ENCODE data around the gene NECAB3.

The NECAB3 gene

GRCh38 chr20:33657704-33658095, 16.5 kb downstream of the NECAB3 start:
- Histone ChIP-seq H3K4me2 (ENCODE audit: low read length) (no peak overlapping the region), H4K20me1 (ENCODE audit: insufficient read depth, low read length) (no peaks in the 10 kb centered on the region), H3K36me3 (ENCODE audit: insufficient read depth, low read length) (peaks cover 66% of the 10 kb centered on the region), H3K4me3 (ENCODE audit: low read depth, low read length, poor library complexity, severe bottlenecking) (no peak overlapping the region), H3K27ac (ENCODE audit: low read depth, low read length, poor library complexity, severe bottlenecking) (no peak overlapping the region), H3K9me2 (ENCODE audit: low read depth, low read length) (no peaks in the 10 kb centered on the region), H3F3A (ENCODE audit: insufficient read depth, low read length) (no peaks in the 10 kb centered on the region), H3K4me1 (ENCODE audit: insufficient read depth, low read length, severe bottlenecking) (peaks cover 34% of the 10 kb centered on the region), H3K27me3 (ENCODE audit: insufficient read depth, low read length) (no peaks in the 10 kb centered on the region), H3K9me3 (ENCODE audit: low read length) (no peaks in the 10 kb centered on the region), H2AFZ (ENCODE audit: low read length) (no peak overlapping the region), H3K79me2 (ENCODE audit: insufficient read depth, low read length) (no peaks in the 10 kb centered on the region), H3K9ac (ENCODE audit: low read length) (no peak overlapping the region)
- TF ChIP-seq CTCF (IDR thresholded peaks at IDR 0.05; ENCODE audit: low read length): no peak
- no peak for TF ChIP-seq EZH2 (IDR thresholded peaks at IDR 0.05; ENCODE audit: borderline replicate concordance, low read length)

GRCh38 chr20:33656783-33657703, 17.2 kb downstream of the NECAB3 start:
- Histone ChIP-seq H2AFZ (ENCODE audit: low read length) (no peak overlapping the region), H3K9me2 (ENCODE audit: low read depth, low read length) (no peaks in the 10 kb centered on the region), H3K27ac (ENCODE audit: low read depth, low read length, poor library complexity, severe bottlenecking) (no peak overlapping the region), H3F3A (ENCODE audit: insufficient read depth, low read length) (no peaks in the 10 kb centered on the region), H3K36me3 (ENCODE audit: insufficient read depth, low read length) (peaks cover 62% of the 10 kb centered on the region), H3K9me3 (ENCODE audit: low read length) (no peaks in the 10 kb centered on the region), H3K4me3 (ENCODE audit: low read depth, low read length, poor library complexity, severe bottlenecking) (no peak overlapping the region), H3K79me2 (ENCODE audit: insufficient read depth, low read length) (no peaks in the 10 kb centered on the region), H3K4me1 (ENCODE audit: insufficient read depth, low read length, severe bottlenecking) (peaks cover 33% of the 10 kb centered on the region), H4K20me1 (ENCODE audit: insufficient read depth, low read length) (no peaks in the 10 kb centered on the region), H3K27me3 (ENCODE audit: insufficient read depth, low read length) (no peaks in the 10 kb centered on the region), H3K9ac (ENCODE audit: low read length) (no peak overlapping the region), H3K4me2 (ENCODE audit: low read length) (no peak overlapping the region)
- TF ChIP-seq EZH2 (IDR thresholded peaks at IDR 0.05; ENCODE audit: borderline replicate concordance, low read length) (no peak), CTCF (IDR thresholded peaks at IDR 0.05; ENCODE audit: low read length) (no peak)

- TF ChIP-seq EZH2 (IDR thresholded peaks at IDR 0.05; ENCODE audit: borderline replicate concordance, low read length): no peak
- TF ChIP-seq CTCF (IDR thresholded peaks at IDR 0.05; ENCODE audit: low read length): no peak
- Histone ChIP-seq H3K27me3 (ENCODE audit: insufficient read depth, low read length) (no peaks in the 10 kb centered on the region), H3K4me1 (ENCODE audit: insufficient read depth, low read length, severe bottlenecking) (peaks cover 33% of the 10 kb centered on the region), H3K4me2 (ENCODE audit: low read length) (no peak overlapping the region), H3K79me2 (ENCODE audit: insufficient read depth, low read length) (no peaks in the 10 kb centered on the region), H3K4me3 (ENCODE audit: low read depth, low read length, poor library complexity, severe bottlenecking) (no peak overlapping the region), H2AFZ (ENCODE audit: low read length) (no peak overlapping the region), H3K9me3 (ENCODE audit: low read length) (no peaks in the 10 kb centered on the region), H3K27ac (ENCODE audit: low read depth, low read length, poor library complexity, severe bottlenecking) (no peak overlapping the region), H3K9me2 (ENCODE audit: low read depth, low read length) (no peaks in the 10 kb centered on the region), H3K9ac (ENCODE audit: low read length) (no peak overlapping the region), H3F3A (ENCODE audit: insufficient read depth, low read length) (no peaks in the 10 kb centered on the region), H4K20me1 (ENCODE audit: insufficient read depth, low read length) (no peaks in the 10 kb centered on the region), H3K36me3 (ENCODE audit: insufficient read depth, low read length) (peaks cover 57% of the 10 kb centered on the region)
These were observed 18.0 kb downstream of the NECAB3 start for GRCh38 chr20:33656010-33656782.
